Ascending aorta (tissue), 2 donors: Measurements from ENCODE around the gene ZNF750. TPM values are rescaled to one million over a fixed set of nuclear protein-coding genes. Genes with fewer than 3 reads are reported as not detected.

Source experiments
- DNase-seq, 2 donors: peaks; one replicate each; pipeline ENCODE4 v3.0.0-alpha.2; 2019; ENCODE audit warnings: low spot score in 2 of 2
- H3K27ac ChIP-seq, 2 donors: fragments of 200-600 bp; sonication (generic); one replicate each; pipeline ENCODE4 v1.5.1; 2016 to 2017; ENCODE audit warnings: mild to moderate bottlenecking in 1 of 2
- H3K27me3 ChIP-seq: fragments of 200-600 bp; sonication (generic); one replicate; pipeline ENCODE4 v1.5.1; 2017
- H3K36me3 ChIP-seq, 2 donors: fragments of 200-600 bp; sonication (generic); one replicate each; pipeline ENCODE4 v1.5.1; 2016
- H3K4me1 ChIP-seq, 2 donors: fragments of 200-600 bp; sonication (generic); one replicate each; pipeline ENCODE4 v1.5.1; 2016 to 2017; ENCODE audit warnings: mild to moderate bottlenecking in 1 of 2
- H3K4me3 ChIP-seq, 2 donors: fragments of 200-600 bp; sonication (generic); one replicate each; pipeline ENCODE4 v1.5.1; 2016 to 2017; ENCODE audit warnings: mild to moderate bottlenecking in 1 of 2
- H3K9me3 ChIP-seq, 2 donors: fragments of 200-600 bp; sonication (generic); one replicate each; pipeline ENCODE4 v1.5.1; 2016
- intact Hi-C: fragments of 100-400 bp; cut with DNase I; formaldehyde crosslinking; loops from one replicate; pipeline ENCODE4 v1.15.1; 2023
- total RNA-seq: library from RNA; depleted of rRNA; stranded (reverse); fragments of >200 nt; gene quantifications from one replicate; pipeline ENCODE4 v1.1.0, GENCODE V29; 2016
- TF ChIP-seq, protein P1 (sequence below), 3 experiments: fragments of 200-600 bp in 2 of 3; fragments of 450-650 bp in 1 of 3; sonication (generic) in 2 of 3; IDR thresholded peaks; one replicate each; pipeline ENCODE4 v1.5.1; 2016 to 2019; ENCODE audit warnings: antibody characterized with exemption in 3 of 3, mild to moderate bottlenecking in 1 of 3, moderate library complexity in 1 of 3

ZNF750 gene
- total RNA-seq, 1 donor from 2014 or later, result not detected

DNA sequence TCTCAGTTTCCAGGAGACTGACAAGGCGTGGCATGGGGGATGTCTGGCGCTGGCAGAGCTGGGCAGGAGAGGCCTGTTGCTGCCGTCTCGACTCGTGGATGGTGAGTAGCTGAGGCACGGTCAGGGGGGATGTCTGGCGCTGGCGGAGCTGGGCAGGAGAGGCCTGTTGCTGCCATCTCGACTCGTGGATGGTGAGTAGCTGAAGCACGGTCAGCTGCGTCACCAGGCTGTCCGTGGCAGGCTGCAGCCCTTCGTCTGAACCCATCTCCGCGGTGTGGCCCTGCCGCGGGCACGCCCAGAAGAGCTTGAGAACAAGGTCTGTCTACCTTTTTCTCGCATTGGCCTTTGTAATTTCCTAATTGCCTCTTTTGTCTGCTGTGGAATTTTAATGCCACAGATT, 25.0 kb downstream of the ZNF750 start:
- intact Hi-C loops, result no loop called here
- DNase-seq, result no peak
- Histone ChIP-seq H3K4me1 (peaks cover 0 to 2% of the 10 kb centered on the region in 2 donors), H3K9me3 (peaks cover 0 to 9% of the 10 kb centered on the region in 2 donors), H3K27me3 (no peaks in the 10 kb centered on the region), H3K4me3 (no peak overlapping the region), H3K27ac (no peak overlapping the region), H3K36me3 (peaks cover 39 to 77% of the 10 kb centered on the region in 2 donors)
- TF ChIP-seq, protein P1, sequence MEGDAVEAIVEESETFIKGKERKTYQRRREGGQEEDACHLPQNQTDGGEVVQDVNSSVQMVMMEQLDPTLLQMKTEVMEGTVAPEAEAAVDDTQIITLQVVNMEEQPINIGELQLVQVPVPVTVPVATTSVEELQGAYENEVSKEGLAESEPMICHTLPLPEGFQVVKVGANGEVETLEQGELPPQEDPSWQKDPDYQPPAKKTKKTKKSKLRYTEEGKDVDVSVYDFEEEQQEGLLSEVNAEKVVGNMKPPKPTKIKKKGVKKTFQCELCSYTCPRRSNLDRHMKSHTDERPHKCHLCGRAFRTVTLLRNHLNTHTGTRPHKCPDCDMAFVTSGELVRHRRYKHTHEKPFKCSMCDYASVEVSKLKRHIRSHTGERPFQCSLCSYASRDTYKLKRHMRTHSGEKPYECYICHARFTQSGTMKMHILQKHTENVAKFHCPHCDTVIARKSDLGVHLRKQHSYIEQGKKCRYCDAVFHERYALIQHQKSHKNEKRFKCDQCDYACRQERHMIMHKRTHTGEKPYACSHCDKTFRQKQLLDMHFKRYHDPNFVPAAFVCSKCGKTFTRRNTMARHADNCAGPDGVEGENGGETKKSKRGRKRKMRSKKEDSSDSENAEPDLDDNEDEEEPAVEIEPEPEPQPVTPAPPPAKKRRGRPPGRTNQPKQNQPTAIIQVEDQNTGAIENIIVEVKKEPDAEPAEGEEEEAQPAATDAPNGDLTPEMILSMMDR (IDR thresholded peaks at IDR 0.05), result no peak

DNA sequence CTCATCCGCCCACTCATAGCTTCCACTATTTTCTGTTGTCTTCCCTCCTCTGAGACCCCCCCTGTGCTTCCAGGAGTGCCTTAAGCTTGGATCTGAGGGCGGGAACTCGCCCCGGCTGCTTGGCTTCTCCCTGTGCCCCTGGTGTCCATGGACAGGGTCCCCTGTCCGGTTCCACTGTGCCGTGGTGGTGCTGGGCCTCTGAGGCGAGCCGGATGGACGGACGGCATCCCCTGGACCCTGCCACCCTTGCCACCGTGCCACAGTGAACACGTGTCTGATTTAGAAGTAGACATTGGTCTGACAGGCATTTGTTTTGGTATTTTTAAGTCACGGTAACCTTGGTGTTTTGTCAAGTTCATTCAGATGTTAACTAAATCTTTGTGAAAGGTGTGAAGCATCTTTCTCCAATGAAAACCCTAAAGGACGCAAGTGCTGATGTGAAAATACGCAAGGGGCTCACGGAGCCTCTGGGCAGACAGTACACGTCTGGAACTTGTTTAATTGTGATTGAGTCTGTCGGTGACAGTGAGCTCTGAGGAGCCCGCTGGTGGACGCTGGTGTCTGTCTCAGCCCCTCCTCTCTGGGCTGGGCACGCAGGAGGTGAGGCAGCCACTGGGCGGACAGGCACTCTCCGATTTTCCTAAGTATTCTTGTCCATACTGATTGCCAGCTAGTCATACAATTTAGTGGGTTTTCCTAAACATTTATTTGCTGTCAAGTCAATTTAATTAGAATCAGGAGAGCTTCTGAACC, 26.3 kb downstream of the ZNF750 start:
- no peaks in the 10 kb centered on the region for H3K27me3 ChIP-seq
- TF ChIP-seq, protein P1 (IDR thresholded peaks at IDR 0.05), result no peak
- H3K9me3 ChIP-seq, result no peaks in the 10 kb centered on the region
- DNase-seq, result no peak
- intact Hi-C loops, result no loop called here
- peaks cover 33 to 64% of the 10 kb centered on the region in 2 donors for H3K36me3 ChIP-seq
- H3K4me3 ChIP-seq, result no peak overlapping the region
- H3K27ac ChIP-seq, result no peak overlapping the region
- peaks cover 0 to 6% of the 10 kb centered on the region in 2 donors for H3K4me1 ChIP-seq

DNA sequence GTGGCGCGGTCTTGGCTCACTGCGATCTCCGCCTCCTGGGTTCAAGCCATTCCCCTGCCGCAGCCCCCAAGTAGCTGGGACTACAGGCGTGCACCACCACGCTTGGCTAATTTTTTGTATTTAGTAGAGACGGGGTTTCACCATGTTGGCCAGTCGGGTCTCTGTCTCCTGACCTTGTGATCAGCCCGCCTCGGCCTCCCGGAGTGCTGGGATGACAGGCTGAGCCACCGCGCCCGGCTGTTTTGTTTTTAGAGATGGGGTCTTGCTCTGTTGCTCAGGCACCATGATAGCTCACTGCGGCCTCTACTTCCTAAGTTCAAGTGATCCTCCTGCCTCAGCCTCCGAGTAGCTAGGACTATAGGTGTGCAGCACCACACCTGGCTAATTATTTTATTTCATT, 27.2 kb downstream of the ZNF750 start:
- peaks cover 29 to 61% of the 10 kb centered on the region in 2 donors for H3K36me3 ChIP-seq
- no peaks in the 10 kb centered on the region for H3K27me3 ChIP-seq

DNA sequence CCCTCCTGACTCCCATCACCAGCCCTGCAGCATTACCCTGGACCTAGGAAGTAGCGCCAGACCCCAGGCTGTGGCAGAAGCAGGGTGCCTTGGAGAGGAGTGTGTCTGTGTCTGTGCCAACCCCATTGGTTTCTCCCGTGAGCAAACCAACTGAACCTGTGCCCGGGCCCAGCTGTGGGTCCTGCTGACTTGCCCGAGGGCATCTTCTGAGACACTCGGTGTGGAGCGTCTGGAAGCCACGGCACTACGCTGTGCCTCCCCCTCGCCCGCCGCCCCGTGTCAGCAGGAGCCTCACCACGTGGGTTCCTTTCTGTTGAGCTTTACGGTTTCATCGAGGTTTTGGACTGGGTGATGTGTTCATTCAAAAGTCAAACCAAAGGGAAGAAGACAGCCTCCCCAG, 27.8 kb downstream of the ZNF750 start:
- Histone ChIP-seq H3K9me3 (no peaks in the 10 kb centered on the region), H3K4me1 (peaks cover 0 to 6% of the 10 kb centered on the region in 2 donors), H3K27me3 (no peaks in the 10 kb centered on the region), H3K4me3 (no peak overlapping the region), H3K36me3 (peaks cover 30 to 61% of the 10 kb centered on the region in 2 donors), H3K27ac (no peak overlapping the region)
- DNase-seq, result no peak
- TF ChIP-seq, protein P1 (IDR thresholded peaks at IDR 0.05), result no peak
- intact Hi-C loops, result no loop called here

More for the DNA sequence above, 27.2 kb downstream of the ZNF750 start:
- Histone ChIP-seq H3K27ac (no peak overlapping the region), H3K9me3 (no peaks in the 10 kb centered on the region), H3K4me1 (peaks cover 0 to 6% of the 10 kb centered on the region in 2 donors), H3K4me3 (no peak overlapping the region)
- intact Hi-C loops, result no loop called here
- no peak for DNase-seq
- TF ChIP-seq, protein P1 (IDR thresholded peaks at IDR 0.05), result no peak

DNA sequence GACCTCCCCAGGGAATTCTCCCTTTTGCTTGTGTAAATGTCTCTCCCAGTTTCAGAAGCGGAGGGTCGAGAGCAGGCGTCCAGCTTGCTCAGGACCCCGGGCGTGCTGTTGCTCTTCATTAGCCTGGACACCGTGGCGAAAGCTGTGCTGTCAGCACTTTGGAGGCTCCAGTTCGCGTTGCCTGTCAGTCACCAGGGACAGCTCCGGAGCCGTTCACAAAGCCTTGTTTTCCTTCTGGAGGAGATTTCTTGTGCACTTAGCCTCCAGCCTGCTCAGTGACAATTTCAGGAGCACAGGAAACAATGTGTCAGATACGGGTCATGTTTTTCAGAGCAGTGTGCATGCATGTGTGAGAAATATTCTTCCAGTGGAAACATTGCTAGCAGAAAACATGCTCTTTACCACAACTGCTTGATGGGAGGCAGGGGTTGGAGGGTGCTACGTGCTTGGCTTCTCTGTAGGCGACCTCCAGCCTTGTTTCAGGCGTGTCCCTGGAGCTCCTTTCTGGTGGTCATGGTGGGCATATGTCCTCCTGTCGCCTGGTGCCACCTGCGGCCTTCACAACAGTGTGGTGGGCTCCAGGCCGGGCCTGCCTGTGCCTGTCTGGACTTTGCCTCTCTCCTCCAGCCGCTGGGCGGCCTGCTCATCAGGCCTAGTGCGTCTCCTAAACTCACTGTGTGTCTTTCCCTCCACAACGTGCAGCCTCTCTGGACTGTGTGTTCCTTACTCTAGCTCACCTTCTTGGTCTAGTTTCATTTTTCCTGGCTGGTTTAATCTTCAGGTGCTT, 29.0 kb downstream of the ZNF750 start:
- H3K27me3 ChIP-seq, result no peaks in the 10 kb centered on the region
- DNase-seq, result no peak
- H3K27ac ChIP-seq, result no peak overlapping the region
- H3K36me3 ChIP-seq, result peaks cover 30 to 54% of the 10 kb centered on the region in 2 donors
- no peaks in the 10 kb centered on the region for H3K9me3 ChIP-seq
- peaks cover 0 to 6% of the 10 kb centered on the region in 2 donors for H3K4me1 ChIP-seq
- TF ChIP-seq, protein P1 (IDR thresholded peaks at IDR 0.05), result no peak
- intact Hi-C loops, result no loop called here
- no peak overlapping the region for H3K4me3 ChIP-seq
